K562 (cell line): Measurements from ENCODE around the gene SVIL.
A peak's percentile ranks its signal among the peaks of the same experiment; 100 is the strongest.
"Not testable (repeated sequence)": the region's sequence is repeated elsewhere in the genome, so short reads cannot be mapped to it uniquely, and the experiment has no call there.

Source experiments
- FOXP1 ChIP-seq: sonication (generic); formaldehyde crosslinking; IDR thresholded peaks from 2 replicates; pipeline ENCODE4 v1.8.0; 2022; ENCODE audit warnings: mild to moderate bottlenecking, missing genetic modification reagents
- POLR2AphosphoS5 ChIP-seq: IDR thresholded peaks from 2 replicates; pipeline ENCODE4 v1.6.1; 2011; ENCODE audit warnings: mild to moderate bottlenecking, low read depth, low read length, moderate library complexity; ENCODE audit not compliant: control insufficient read depth, insufficient read depth
- SMAD2 ChIP-seq: fragments of 150-350 bp; IDR thresholded peaks from 2 replicates; pipeline ENCODE4 v1.6.1; 2014; ENCODE audit warnings: low read depth, mild to moderate bottlenecking, low read length
- TCF7L2 ChIP-seq: fragments of 150-350 bp; IDR thresholded peaks from 2 replicates; pipeline ENCODE4 v1.6.1; 2016; ENCODE audit warnings: low read depth, mild to moderate bottlenecking, low read length, moderate library complexity
- ZBTB33 ChIP-seq: sonication (generic); formaldehyde crosslinking; IDR thresholded peaks from 2 replicates; pipeline ENCODE4 v1.8.1; 2023; ENCODE audit warnings: mild to moderate bottlenecking, missing genetic modification reagents
- TF ChIP-seq, protein P1 (sequence below), 3 experiments: IDR thresholded peaks in 2 of 3; conservative IDR thresholded peaks in 1 of 3; 2 replicates each; pipeline ENCODE4 v1.5.1; 2011 to 2012; ENCODE audit warnings: low read length in 3 of 3, mild to moderate bottlenecking in 3 of 3, control low read depth in 2 of 3, improper control_type of control experiment in 1 of 3, inconsistent platforms in 1 of 3, low read depth in 1 of 3, mixed read lengths in 1 of 3, moderate library complexity in 1 of 3; ENCODE audit not compliant: insufficient read depth in 2 of 3
- TF ChIP-seq, protein P2 (sequence below): sonication (generic); formaldehyde crosslinking; IDR thresholded peaks from 2 replicates; pipeline ENCODE4 v1.8.1; 2023; ENCODE audit warnings: mild to moderate bottlenecking, missing genetic modification reagents

- TF ChIP-seq ZBTB33 (CRISPR knock-in tag); SMAD2; POLR2AphosphoS5; TCF7L2; FOXP1 (CRISPR knock-in tag): not testable (repeated sequence)
- TF ChIP-seq, protein P1, sequence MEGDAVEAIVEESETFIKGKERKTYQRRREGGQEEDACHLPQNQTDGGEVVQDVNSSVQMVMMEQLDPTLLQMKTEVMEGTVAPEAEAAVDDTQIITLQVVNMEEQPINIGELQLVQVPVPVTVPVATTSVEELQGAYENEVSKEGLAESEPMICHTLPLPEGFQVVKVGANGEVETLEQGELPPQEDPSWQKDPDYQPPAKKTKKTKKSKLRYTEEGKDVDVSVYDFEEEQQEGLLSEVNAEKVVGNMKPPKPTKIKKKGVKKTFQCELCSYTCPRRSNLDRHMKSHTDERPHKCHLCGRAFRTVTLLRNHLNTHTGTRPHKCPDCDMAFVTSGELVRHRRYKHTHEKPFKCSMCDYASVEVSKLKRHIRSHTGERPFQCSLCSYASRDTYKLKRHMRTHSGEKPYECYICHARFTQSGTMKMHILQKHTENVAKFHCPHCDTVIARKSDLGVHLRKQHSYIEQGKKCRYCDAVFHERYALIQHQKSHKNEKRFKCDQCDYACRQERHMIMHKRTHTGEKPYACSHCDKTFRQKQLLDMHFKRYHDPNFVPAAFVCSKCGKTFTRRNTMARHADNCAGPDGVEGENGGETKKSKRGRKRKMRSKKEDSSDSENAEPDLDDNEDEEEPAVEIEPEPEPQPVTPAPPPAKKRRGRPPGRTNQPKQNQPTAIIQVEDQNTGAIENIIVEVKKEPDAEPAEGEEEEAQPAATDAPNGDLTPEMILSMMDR (IDR thresholded peaks at IDR 0.05 in 2 of 3, conservative IDR thresholded peaks at IDR 0.05 in 1 of 3; ENCODE audit: insufficient read depth in 2 of 3, low read depth in 1 of 3, low read length in 3 of 3), result peak; percentile 64 to 87 (median 77)
- TF ChIP-seq, protein P2, sequence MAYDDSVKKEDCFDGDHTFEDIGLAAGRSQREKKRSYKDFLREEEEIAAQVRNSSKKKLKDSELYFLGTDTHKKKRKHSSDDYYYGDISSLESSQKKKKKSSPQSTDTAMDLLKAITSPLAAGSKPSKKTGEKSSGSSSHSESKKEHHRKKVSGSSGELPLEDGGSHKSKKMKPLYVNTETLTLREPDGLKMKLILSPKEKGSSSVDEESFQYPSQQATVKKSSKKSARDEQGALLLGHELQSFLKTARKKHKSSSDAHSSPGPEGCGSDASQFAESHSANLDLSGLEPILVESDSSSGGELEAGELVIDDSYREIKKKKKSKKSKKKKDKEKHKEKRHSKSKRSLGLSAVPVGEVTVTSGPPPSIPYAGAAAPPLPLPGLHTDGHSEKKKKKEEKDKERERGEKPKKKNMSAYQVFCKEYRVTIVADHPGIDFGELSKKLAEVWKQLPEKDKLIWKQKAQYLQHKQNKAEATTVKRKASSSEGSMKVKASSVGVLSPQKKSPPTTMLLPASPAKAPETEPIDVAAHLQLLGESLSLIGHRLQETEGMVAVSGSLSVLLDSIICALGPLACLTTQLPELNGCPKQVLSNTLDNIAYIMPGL (CRISPR knock-in tag), result not testable (repeated sequence)
These were observed 185.8 kb downstream of the SVIL start for GRCh38 chr10:29448756-29449592.
